Dedifferentiated amniotic fluid mesenchymal stem cell (primary cell): ENCODE measurements around the gene BID.
A peak's percentile ranks its signal among the peaks of the same experiment; 100 is the strongest.

ENCODE experiments used
- DNase-seq: peaks from one replicate; pipeline ENCODE4 v3.0.0-alpha.2; 2016; ENCODE audit errors: extremely low spot score

Gene BID

GRCh38 chr22:17783773-17784480 is 9.7 kb upstream of the BID start:
- DNase-seq = no peak

GRCh38 chr22:17783312-17783711 is 9.0 kb upstream of the BID start:
- DNase-seq = no peak

GRCh38 chr22:17782621-17783020 is 8.4 kb upstream of the BID start:
- no peak for DNase-seq

GRCh38 chr22:17782158-17782557 is 7.9 kb upstream of the BID start:
- DNase-seq = no peak

GRCh38 chr22:17781319-17782031 is 7.2 kb upstream of the BID start:
- peak; percentile 53 for DNase-seq

- DNase-seq = no peak
These were observed 6.6 kb upstream of the BID start for GRCh38 chr22:17780741-17781318.

GRCh38 chr22:17780116-17780740 is 6.0 kb upstream of the BID start:
- DNase-seq = no peak

- no peak for DNase-seq
These were observed 5.2 kb upstream of the BID start for GRCh38 chr22:17779286-17780115.

- DNase-seq = no peak
These were observed 4.2 kb upstream of the BID start for GRCh38 chr22:17778412-17778976.

GRCh38 chr22:17777717-17778044 is 3.4 kb upstream of the BID start:
- no peak for DNase-seq

GRCh38 chr22:17777005-17777716 is 2.9 kb upstream of the BID start:
- DNase-seq = no peak

- DNase-seq = no peak
These were observed 1.7 kb upstream of the BID start for GRCh38 chr22:17775781-17776465.

- no peak for DNase-seq
These were observed 837 bp upstream of the BID start for GRCh38 chr22:17774926-17775685.

- no peak for DNase-seq
These were observed 563 bp downstream of the BID start for GRCh38 chr22:17773606-17774205.

- no peak for DNase-seq
These were observed 1.2 kb downstream of the BID start for GRCh38 chr22:17772958-17773605.

- DNase-seq = no peak
These were observed 1.9 kb downstream of the BID start for GRCh38 chr22:17772249-17772957.

- no peak for DNase-seq
These were observed 3.8 kb downstream of the BID start for GRCh38 chr22:17770180-17771077.
